ENCODE data around the gene DHX16.

- TF ChIP-seq, protein P1, sequence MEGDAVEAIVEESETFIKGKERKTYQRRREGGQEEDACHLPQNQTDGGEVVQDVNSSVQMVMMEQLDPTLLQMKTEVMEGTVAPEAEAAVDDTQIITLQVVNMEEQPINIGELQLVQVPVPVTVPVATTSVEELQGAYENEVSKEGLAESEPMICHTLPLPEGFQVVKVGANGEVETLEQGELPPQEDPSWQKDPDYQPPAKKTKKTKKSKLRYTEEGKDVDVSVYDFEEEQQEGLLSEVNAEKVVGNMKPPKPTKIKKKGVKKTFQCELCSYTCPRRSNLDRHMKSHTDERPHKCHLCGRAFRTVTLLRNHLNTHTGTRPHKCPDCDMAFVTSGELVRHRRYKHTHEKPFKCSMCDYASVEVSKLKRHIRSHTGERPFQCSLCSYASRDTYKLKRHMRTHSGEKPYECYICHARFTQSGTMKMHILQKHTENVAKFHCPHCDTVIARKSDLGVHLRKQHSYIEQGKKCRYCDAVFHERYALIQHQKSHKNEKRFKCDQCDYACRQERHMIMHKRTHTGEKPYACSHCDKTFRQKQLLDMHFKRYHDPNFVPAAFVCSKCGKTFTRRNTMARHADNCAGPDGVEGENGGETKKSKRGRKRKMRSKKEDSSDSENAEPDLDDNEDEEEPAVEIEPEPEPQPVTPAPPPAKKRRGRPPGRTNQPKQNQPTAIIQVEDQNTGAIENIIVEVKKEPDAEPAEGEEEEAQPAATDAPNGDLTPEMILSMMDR (IDR thresholded peaks at IDR 0.05) = no peak
- no peak for TF ChIP-seq EZH2phosphoT487 (IDR thresholded peaks at IDR 0.05)
Measured at GRCh38 chr6:30719356-30719755, 46.5 kb upstream of the DHX16 start.

Measured in neural progenitor cell (in vitro differentiated cells).